B cell (primary cell): ENCODE results near the gene RALGAPA2. TPM values are rescaled to one million over a fixed set of nuclear protein-coding genes. Genes with fewer than 3 reads are reported as not detected.

Experiments used
- ATAC-seq: fragments of 200-7000 bp; cut with Tn5 transposase; one replicate; pipeline ENCODE4 v1.10.0; 2021; ENCODE audit warnings: low read depth, mild to moderate bottlenecking, moderate number of reproducible peaks, moderate library complexity
- CTCF ChIA-PET: fragments of 350-600 bp; sonication (Branson Sonifier 250); formaldehyde crosslinking; loops from one replicate; lab custom pipeline; 2021; ENCODE audit warnings: antibody characterized with exemption, inconsistent platforms; lab: Charles Lee
- POLR2A ChIA-PET: fragments of 350-600 bp; sonication (Branson Sonifier 250); formaldehyde crosslinking; loops from one replicate; lab custom pipeline; 2021; ENCODE audit warnings: antibody characterized with exemption; lab: Charles Lee
- DNase-seq: peaks from one replicate; pipeline ENCODE4 v3.0.0; 2013
- H2AFZ ChIP-seq: 2 replicates; pipeline ENCODE4 v1.6.1; 2012; ENCODE audit warnings: mild to moderate bottlenecking, low read depth, low read length; ENCODE audit not compliant: insufficient read depth, poor library complexity, severe bottlenecking
- H3K27ac ChIP-seq, 2 donors: 1 replicate in 1 of 2; 2 replicates in 1 of 2; pipeline ENCODE4 v1.5.1; 2012 to 2013; ENCODE audit warnings: low read length in 2 of 2, mild to moderate bottlenecking in 2 of 2, moderate library complexity in 1 of 2
- H3K27me3 ChIP-seq, 4 experiments: fragments of 200-600 bp in 1 of 4; sonication (generic) in 1 of 4; replicated peaks in 1 of 4; 1 replicate in 2 of 4; 2 replicates in 2 of 4; pipeline versions ENCODE4 v1.6.1 to v1.7.0; 2013 to 2016; ENCODE audit warnings: low read length in 3 of 4, mild to moderate bottlenecking in 2 of 4, mixed read lengths in 1 of 4, moderate library complexity in 1 of 4; ENCODE audit not compliant: insufficient read depth in 4 of 4, control insufficient read depth in 3 of 4; ENCODE audit errors: control extremely low read depth in 1 of 4
- H3K36me3 ChIP-seq, 2 experiments: replicated peaks in 1 of 2; 1 replicate in 1 of 2; 2 replicates in 1 of 2; pipeline versions ENCODE4 v1.6.1 to v1.7.1; 2013; ENCODE audit warnings: low read length in 1 of 2; ENCODE audit not compliant: insufficient read depth in 2 of 2, control insufficient read depth in 1 of 2; ENCODE audit errors: control extremely low read depth in 1 of 2, extremely low read depth in 1 of 2
- H3K4me1 ChIP-seq, 2 donors: fragments of 200-600 bp in 1 of 2; sonication (generic) in 1 of 2; 1 replicate in 1 of 2; 2 replicates in 1 of 2; pipeline versions ENCODE4 v1.5.1 to v1.6.1; 2013 to 2017; ENCODE audit warnings: low read length in 2 of 2; ENCODE audit not compliant: control insufficient read depth in 2 of 2, insufficient read depth in 2 of 2
- H3K4me2 ChIP-seq: replicated peaks from 2 replicates; pipeline ENCODE3; 2012; ENCODE audit warnings: mild to moderate bottlenecking, low read depth, low read length; ENCODE audit not compliant: poor library complexity, severe bottlenecking
- H3K4me3 ChIP-seq, 5 experiments: fragments of 200-600 bp in 1 of 5; sonication (generic) in 1 of 5; 1 replicate in 3 of 5; 2 replicates in 2 of 5; pipeline versions ENCODE4 v1.5.1 to v1.7.0; 2011 to 2016; ENCODE audit warnings: low read length in 4 of 5, mild to moderate bottlenecking in 4 of 5, low read depth in 2 of 5, control low read depth in 1 of 5, moderate library complexity in 1 of 5; ENCODE audit not compliant: insufficient read depth in 1 of 5; ENCODE audit errors: control extremely low read depth in 1 of 5, extremely low read depth in 1 of 5
- H3K79me2 ChIP-seq: fragments of 200-600 bp; sonication (generic); one replicate; pipeline ENCODE4 v1.6.0; 2016; ENCODE audit warnings: low read length; ENCODE audit not compliant: control insufficient read depth, insufficient read depth
- H3K9ac ChIP-seq: fragments of 200-600 bp; sonication (generic); 2 replicates; pipeline ENCODE4 v1.6.1; 2017; ENCODE audit warnings: mild to moderate bottlenecking, low read length, moderate library complexity
- H3K9me3 ChIP-seq, 3 donors: one replicate each; pipeline versions ENCODE4 v1.6.1 to v1.7.1; 2013; ENCODE audit warnings: low read length in 2 of 3; ENCODE audit not compliant: control insufficient read depth in 2 of 3, insufficient read depth in 1 of 3; ENCODE audit errors: control extremely low read depth in 1 of 3
- H4K20me1 ChIP-seq: 2 replicates; pipeline ENCODE4 v1.6.0; 2012; ENCODE audit warnings: mild to moderate bottlenecking, low read length; ENCODE audit not compliant: insufficient read depth, control insufficient read depth, poor library complexity, severe bottlenecking
- H3K27ac Mint-ChIP-seq: one replicate; pipeline ENCODE4 v1.8.0; 2021; ENCODE audit warnings: mixed read lengths
- H3K27me3 Mint-ChIP-seq: one replicate; pipeline ENCODE4 v1.8.0; 2021; ENCODE audit warnings: mixed read lengths
- H3K4me1 Mint-ChIP-seq: one replicate; pipeline ENCODE4 v1.8.0; 2021; ENCODE audit warnings: mixed read lengths
- H3K4me3 Mint-ChIP-seq: one replicate; pipeline ENCODE4 v1.8.0; 2021; ENCODE audit warnings: mixed read lengths
- H3K9me3 Mint-ChIP-seq: one replicate; pipeline ENCODE4 v1.8.0; 2022; ENCODE audit warnings: mixed read lengths; ENCODE audit not compliant: insufficient read depth
- CTCF ChIP-seq: fragments of 200-600 bp; IDR thresholded peaks from one replicate; pipeline ENCODE4 v1.8.0; 2022; ENCODE audit warnings: antibody characterized with exemption, mild to moderate bottlenecking
- EZH2 ChIP-seq: IDR thresholded peaks from 2 replicates; pipeline ENCODE4 v1.6.1; 2012; ENCODE audit warnings: borderline replicate concordance, low read depth, mild to moderate bottlenecking, moderate library complexity, low read length; ENCODE audit not compliant: insufficient read depth, poor library complexity, severe bottlenecking
- WGBS: methylation state at CpG from one replicate; pipeline ENCODE4 v1.1.5; 2013; ENCODE audit warnings: missing lambda C conversion rate; ENCODE audit not compliant: insufficient coverage; 5-methylcytosine and 5-hydroxymethylcytosine counted together
- intact Hi-C: fragments of 100-400 bp; cut with micrococcal nuclease; formaldehyde crosslinking; loops from one replicate; pipeline ENCODE4 v1.10.0; 2022
- polyA plus RNA-seq: library from polyadenylated mRNA; depleted of rRNA; stranded (reverse); fragments of >200 nt; gene quantifications from 2 replicates; pipeline ENCODE4 v1.2.3, GENCODE V29; 2012
- total RNA-seq, 2 donors: library from RNA; stranded (reverse); fragments of 120-200 nt in 1 of 2; gene quantifications; 1 replicate in 1 of 2; 2 replicates in 1 of 2; pipeline versions ENCODE4 v1.2.3 to v1.2.4, GENCODE V29; 2013 to 2022

The RALGAPA2 gene
- total and polyA plus RNA-seq, 2 donors (not counting 1 experiment from before 2014, with no cell fraction given): 6.4 to 33.1 TPM

- no peaks in the 10 kb centered on the region for H3K27me3 Mint-ChIP-seq
- ChIA-PET POLR2A (no interaction called here), CTCF (no interaction called here)
- no peaks in the 10 kb centered on the region for H3K79me2 ChIP-seq
- WGBS: 96% methylated on average over 3 of the region's 6 CpGs
- DNase-seq (no peak), ATAC-seq (no peak)
- H3K27ac ChIP-seq: no peak overlapping the region
- no peaks in the 10 kb centered on the region for H3K9me3 Mint-ChIP-seq
- H3K4me1 Mint-ChIP-seq: peaks cover 32% of the 10 kb centered on the region
- H3K27ac Mint-ChIP-seq: no peak overlapping the region
- H3K9me3 ChIP-seq: peaks cover 0 to 3% (median 0%) of the 10 kb centered on the region in 3 donors
- H2AFZ ChIP-seq: no peak overlapping the region
- TF ChIP-seq EZH2: no peak
- no peak for TF ChIP-seq CTCF
- H3K4me3 Mint-ChIP-seq: no peak overlapping the region
- no peak overlapping the region for H3K4me2 ChIP-seq
- H3K4me3 ChIP-seq: no peak overlapping the region
- no peaks in the 10 kb centered on the region for H4K20me1 ChIP-seq
- H3K36me3 ChIP-seq: peaks cover 0 to 2% of the 10 kb centered on the region in 2 experiments
- intact Hi-C loops: no loop called here
- H3K4me1 ChIP-seq: peaks cover 16 to 21% of the 10 kb centered on the region in 2 donors
- no peaks in the 10 kb centered on the region for H3K27me3 ChIP-seq
- H3K9ac ChIP-seq: no peak overlapping the region
These were observed 263.6 kb downstream of the RALGAPA2 start for GRCh38 chr20:20448881-20449280.

GRCh38 chr20:20447196-20447595, 265.2 kb downstream of the RALGAPA2 start:
- no peaks in the 10 kb centered on the region for H3K9me3 Mint-ChIP-seq
- peaks cover 27% of the 10 kb centered on the region for H3K4me1 Mint-ChIP-seq
- DNase-seq (no peak), ATAC-seq (no peak)
- ChIA-PET POLR2A (no interaction called here), CTCF (interaction anchor here (0.7 kb wide), 1 partner anchor 14 kb away, joined by 4 read pairs; no protein-coding TSS in a partner anchor)
- H3K27me3 Mint-ChIP-seq: no peaks in the 10 kb centered on the region
- intact Hi-C loops: no loop called here
- 100% methylated on average over 1 of the region's 2 CpGs for WGBS
- H2AFZ ChIP-seq: no peak overlapping the region
- H3K4me3 ChIP-seq: no peak overlapping the region
- H3K4me3 Mint-ChIP-seq: no peak overlapping the region
- H3K27ac ChIP-seq: no peak overlapping the region
- no peaks in the 10 kb centered on the region for H3K79me2 ChIP-seq
- H3K4me2 ChIP-seq: no peak overlapping the region
- no peaks in the 10 kb centered on the region for H3K27me3 ChIP-seq
- no peak overlapping the region for H3K27ac Mint-ChIP-seq
- TF ChIP-seq CTCF (no peak), EZH2 (no peak)
- no peaks in the 10 kb centered on the region for H3K9me3 ChIP-seq
- H4K20me1 ChIP-seq: no peaks in the 10 kb centered on the region
- H3K9ac ChIP-seq: no peak overlapping the region
- H3K36me3 ChIP-seq: peaks cover 0 to 2% of the 10 kb centered on the region in 2 experiments
- H3K4me1 ChIP-seq: peaks cover 17 to 21% of the 10 kb centered on the region in 2 donors
